ENCODE measurements around the gene TUBG1.

TUBG1 gene

DNA sequence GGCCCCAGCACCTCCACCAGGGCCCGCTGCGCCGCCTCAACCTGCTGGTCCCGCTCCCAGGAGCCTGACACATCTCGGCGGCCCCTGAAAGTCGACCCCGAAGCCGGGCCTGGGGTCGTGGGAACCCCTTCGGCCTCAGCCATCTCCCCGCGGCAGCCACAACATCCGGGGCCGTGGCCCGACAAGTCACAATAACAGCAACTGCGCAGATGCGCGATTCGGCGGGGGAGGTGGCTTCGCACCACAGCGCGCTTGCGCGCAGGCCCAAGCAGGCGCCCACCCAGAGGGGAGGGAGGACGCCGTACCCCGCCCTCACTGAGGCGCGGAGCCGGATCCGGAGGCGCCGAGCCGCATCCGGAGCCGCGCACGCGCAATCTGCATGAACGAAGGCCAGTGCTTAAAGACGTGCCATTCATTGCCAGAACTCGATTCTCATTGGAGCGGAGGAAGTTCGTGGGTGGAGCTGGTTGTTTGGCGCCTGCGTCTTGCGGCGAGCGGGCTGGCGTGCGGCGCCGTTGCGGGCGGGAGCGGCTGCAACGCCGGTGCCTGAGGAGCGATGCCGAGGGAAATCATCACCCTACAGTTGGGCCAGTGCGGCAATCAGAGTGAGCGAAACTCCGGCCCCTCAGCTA is at the start of gene TUBG1, which contains the start of gene RETREG3:
Gene TUBG1 (plus strand): TSS at position 502 of the 632 bp plus-strand sequence. CDS start 55 bp downstream, at position 557.
Gene RETREG3 (minus strand): TSS at position 193 of the 632 bp plus-strand sequence. CDS start 50 bp downstream, at position 143.
- Mint-ChIP-seq H3K27me3 (no peaks in the 10 kb centered on the region), H3K36me3 (peaks cover 12% of the 10 kb centered on the region), H3K9me3 (no peaks in the 10 kb centered on the region), H3K27ac (peak within 1 kb of the TSS; percentile 99), H3K4me3 (peak within 1 kb of the TSS; percentile 100), H3K4me1 (peaks cover 42% of the 10 kb centered on the region)

DNA sequence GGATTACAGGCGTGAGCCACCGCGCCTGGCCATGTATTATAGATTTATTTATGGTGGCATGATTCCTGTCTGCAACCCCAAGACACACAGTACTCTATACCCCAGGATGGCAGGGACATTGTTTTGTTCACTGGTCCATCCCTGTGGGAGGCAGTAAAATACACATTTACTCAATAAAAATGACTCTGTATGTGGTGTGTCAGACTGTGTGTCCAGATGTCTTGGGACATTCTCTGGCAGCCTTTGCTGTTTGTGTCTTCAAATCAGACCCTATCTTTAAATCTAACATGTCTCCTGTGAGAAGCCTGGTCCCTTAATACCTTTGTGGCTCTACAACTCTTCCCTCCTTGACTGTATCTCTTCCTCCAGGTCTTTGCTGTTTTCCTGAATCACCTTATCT is 49.2 kb upstream of the TUBG1 start:
- Mint-ChIP-seq H3K9me3 (no peaks in the 10 kb centered on the region), H3K4me1 (peaks cover 29% of the 10 kb centered on the region), H3K36me3 (no peaks in the 10 kb centered on the region), H3K4me3 (no peak overlapping the region), H3K27me3 (no peaks in the 10 kb centered on the region), H3K27ac (no peak overlapping the region)

DNA sequence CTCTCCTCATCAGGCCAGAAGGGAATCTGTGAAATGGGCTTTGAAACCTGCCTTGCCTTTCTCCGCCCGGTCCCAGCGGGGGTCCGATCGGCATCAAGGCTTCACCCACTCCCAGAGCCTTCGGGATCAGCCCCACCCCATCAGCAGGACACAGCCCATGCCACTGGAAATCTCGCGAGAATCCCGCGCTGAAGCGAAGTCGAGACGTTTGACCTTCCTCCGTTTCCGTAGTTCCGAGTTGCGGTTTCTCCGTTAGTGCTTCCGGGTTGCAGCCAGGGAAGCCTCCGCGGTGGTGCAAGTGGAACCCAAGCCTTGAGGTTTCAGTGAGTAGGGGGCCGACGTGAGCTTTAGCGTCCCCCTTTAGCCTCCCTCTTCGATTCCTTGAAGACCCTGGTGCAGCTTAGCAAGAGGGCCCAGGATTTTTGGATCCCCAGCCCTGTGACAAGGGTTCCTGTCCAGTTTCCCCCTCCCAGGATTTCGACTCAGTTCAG is 47.5 kb upstream of the TUBG1 start, which contains the start of gene COASY:
Gene COASY (plus strand): TSS at position 252 of the 491 bp plus-strand sequence. CDS start 475 bp downstream, outside the sequence.
- no peaks in the 10 kb centered on the region for H3K36me3 Mint-ChIP-seq
- H3K4me1 Mint-ChIP-seq = peaks cover 27% of the 10 kb centered on the region
- H3K27me3 Mint-ChIP-seq = no peaks in the 10 kb centered on the region
- H3K4me3 Mint-ChIP-seq = peak within 1 kb of the TSS; percentile 95
- H3K9me3 Mint-ChIP-seq = no peaks in the 10 kb centered on the region
- H3K27ac Mint-ChIP-seq = peak within 1 kb of the TSS; percentile 95

GRCh38 chr17:42562388-42563142 is 46.9 kb upstream of the TUBG1 start:
- Mint-ChIP-seq H3K4me3 (peak overlapping the region; percentile 95), H3K36me3 (no peaks in the 10 kb centered on the region), H3K27me3 (no peaks in the 10 kb centered on the region), H3K9me3 (no peaks in the 10 kb centered on the region), H3K27ac (peak overlapping the region; percentile 95), H3K4me1 (peaks cover 24% of the 10 kb centered on the region)

- no peak overlapping the region for H3K27ac Mint-ChIP-seq
- H3K36me3 Mint-ChIP-seq = peaks cover 2% of the 10 kb centered on the region
- H3K4me3 Mint-ChIP-seq = peak overlapping the region; percentile 95
- H3K9me3 Mint-ChIP-seq = no peaks in the 10 kb centered on the region
- H3K27me3 Mint-ChIP-seq = no peaks in the 10 kb centered on the region
- peaks cover 28% of the 10 kb centered on the region for H3K4me1 Mint-ChIP-seq
Observed at GRCh38 chr17:42563143-42563509, 46.4 kb upstream of the TUBG1 start.

DNA sequence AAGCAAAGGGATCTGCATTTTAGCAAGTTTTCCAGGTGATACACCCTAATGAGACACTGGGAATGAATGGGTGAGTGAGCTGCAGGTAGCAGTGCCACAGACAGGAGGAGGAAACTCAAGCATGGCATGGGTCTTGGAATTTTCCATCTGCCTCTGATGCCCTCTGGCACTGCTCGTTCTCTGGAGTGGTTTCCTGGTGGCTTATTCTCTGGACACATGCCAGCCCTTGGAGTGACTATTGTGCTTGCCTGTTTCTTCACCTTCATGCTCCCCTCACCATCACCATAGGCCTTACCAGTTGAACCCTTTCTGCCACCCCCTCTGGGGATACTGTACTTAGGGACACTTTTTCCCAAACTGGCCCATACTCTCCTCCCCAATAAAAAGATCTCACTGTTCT is 45.9 kb upstream of the TUBG1 start:
- H3K27me3 Mint-ChIP-seq = no peaks in the 10 kb centered on the region
- peaks cover 2% of the 10 kb centered on the region for H3K36me3 Mint-ChIP-seq
- peak overlapping the region; percentile 94 for H3K27ac Mint-ChIP-seq
- H3K4me1 Mint-ChIP-seq = peaks cover 31% of the 10 kb centered on the region
- H3K9me3 Mint-ChIP-seq = no peaks in the 10 kb centered on the region
- peak overlapping the region; percentile 95 for H3K4me3 Mint-ChIP-seq

GRCh38 chr17:42563950-42564349 is 45.5 kb upstream of the TUBG1 start:
- Mint-ChIP-seq H3K4me3 (peak overlapping the region; percentile 95), H3K9me3 (no peaks in the 10 kb centered on the region), H3K4me1 (peaks cover 35% of the 10 kb centered on the region)

GRCh38 chr17:42564815-42565522 is 44.5 kb upstream of the TUBG1 start:
- no peaks in the 10 kb centered on the region for H3K9me3 Mint-ChIP-seq
- H3K27ac Mint-ChIP-seq = peak overlapping the region; percentile 62
- H3K27me3 Mint-ChIP-seq = no peaks in the 10 kb centered on the region
- peaks cover 40% of the 10 kb centered on the region for H3K4me1 Mint-ChIP-seq
- peak overlapping the region; percentile 11 for H3K4me3 Mint-ChIP-seq
- peaks cover 6% of the 10 kb centered on the region for H3K36me3 Mint-ChIP-seq

More at GRCh38 chr17:42563950-42564349, 45.5 kb upstream of the TUBG1 start:
- Mint-ChIP-seq H3K36me3 (peaks cover 2% of the 10 kb centered on the region), H3K27ac (peak overlapping the region; percentile 94), H3K27me3 (no peaks in the 10 kb centered on the region)

DNA sequence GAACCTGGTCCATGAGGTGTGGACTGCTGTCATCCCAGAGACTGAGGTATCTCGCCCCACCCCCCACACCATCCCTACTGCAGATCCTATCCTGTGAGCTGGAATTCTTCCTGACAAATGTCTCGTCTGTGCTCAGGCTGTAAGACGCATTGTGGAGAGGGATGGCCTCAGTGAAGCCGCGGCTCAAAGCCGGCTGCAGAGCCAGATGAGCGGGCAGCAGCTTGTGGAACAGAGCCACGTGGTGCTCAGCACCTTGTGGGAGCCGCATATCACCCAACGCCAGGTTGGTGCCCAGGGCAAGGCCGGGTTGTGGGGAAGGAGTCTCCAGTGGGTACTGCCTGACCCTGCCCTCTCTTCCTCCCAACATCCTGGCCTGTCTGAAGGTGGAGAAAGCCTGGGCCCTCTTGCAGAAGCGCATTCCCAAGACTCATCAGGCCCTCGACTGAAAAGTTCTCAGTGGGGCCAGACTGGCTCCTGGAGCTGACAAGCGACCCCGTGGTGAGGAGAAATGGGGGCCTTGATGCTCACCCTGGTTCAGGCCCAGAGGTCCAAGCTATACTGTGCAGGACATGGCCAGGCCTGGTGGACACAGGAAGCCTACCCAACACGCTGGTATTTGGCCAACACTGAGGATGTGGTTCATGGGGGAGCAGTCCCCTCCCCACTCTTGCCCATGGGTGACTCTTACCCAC is 43.8 kb upstream of the TUBG1 start:
- H3K27ac Mint-ChIP-seq = no peak overlapping the region
- no peaks in the 10 kb centered on the region for H3K9me3 Mint-ChIP-seq
- H3K36me3 Mint-ChIP-seq = peaks cover 6% of the 10 kb centered on the region
- no peaks in the 10 kb centered on the region for H3K27me3 Mint-ChIP-seq
- H3K4me3 Mint-ChIP-seq = peak overlapping the region; percentile 97
- H3K4me1 Mint-ChIP-seq = peaks cover 40% of the 10 kb centered on the region

- Mint-ChIP-seq H3K27me3 (no peaks in the 10 kb centered on the region), H3K27ac (peak overlapping the region; percentile 82), H3K4me3 (peak overlapping the region; percentile 97), H3K36me3 (peaks cover 11% of the 10 kb centered on the region), H3K4me1 (peaks cover 44% of the 10 kb centered on the region), H3K9me3 (no peaks in the 10 kb centered on the region)
Observed at GRCh38 chr17:42566215-42566882, 43.1 kb upstream of the TUBG1 start.

GRCh38 chr17:42566883-42567573 is 42.5 kb upstream of the TUBG1 start, which contains the start of gene MLX:
TSS of gene MLX (plus strand) at chr17:42567100. CDS start at chr17:42567125, 25 bp downstream.
- Mint-ChIP-seq H3K4me1 (peaks cover 38% of the 10 kb centered on the region), H3K4me3 (peak within 1 kb of the TSS; percentile 97), H3K9me3 (no peaks in the 10 kb centered on the region), H3K36me3 (peaks cover 12% of the 10 kb centered on the region), H3K27ac (peak within 1 kb of the TSS; percentile 96), H3K27me3 (no peaks in the 10 kb centered on the region)

- Mint-ChIP-seq H3K4me3 (peak overlapping the region; percentile 65), H3K4me1 (peaks cover 34% of the 10 kb centered on the region), H3K27me3 (no peaks in the 10 kb centered on the region), H3K27ac (peak overlapping the region; percentile 35), H3K9me3 (no peaks in the 10 kb centered on the region), H3K36me3 (peaks cover 16% of the 10 kb centered on the region)
Observed at GRCh38 chr17:42568341-42569111, 41.0 kb upstream of the TUBG1 start.

- H3K4me1 Mint-ChIP-seq = peaks cover 34% of the 10 kb centered on the region
- H3K4me3 Mint-ChIP-seq = no peak overlapping the region
Observed at GRCh38 chr17:42571435-42572225, 37.9 kb upstream of the TUBG1 start.

More at GRCh38 chr17:42571435-42572225, 37.9 kb upstream of the TUBG1 start:
- no peaks in the 10 kb centered on the region for H3K27me3 Mint-ChIP-seq
- H3K36me3 Mint-ChIP-seq = peaks cover 19% of the 10 kb centered on the region
- no peak overlapping the region for H3K27ac Mint-ChIP-seq
- H3K9me3 Mint-ChIP-seq = no peaks in the 10 kb centered on the region
